HG03095 (cell line): ENCODE measurements around the gene STXBP6.
"Not testable (repeated sequence)": the region's sequence is repeated elsewhere in the genome, so short reads cannot be mapped to it uniquely, and the experiment has no call there.

Source experiments
- ATAC-seq: cut with Tn5 transposase; IDR thresholded peaks from one replicate; pipeline ENCODE4 v1.9.1; 2021; ENCODE audit warnings: moderate library complexity; ENCODE audit not compliant: unreplicated experiment

STXBP6 gene

DNA sequence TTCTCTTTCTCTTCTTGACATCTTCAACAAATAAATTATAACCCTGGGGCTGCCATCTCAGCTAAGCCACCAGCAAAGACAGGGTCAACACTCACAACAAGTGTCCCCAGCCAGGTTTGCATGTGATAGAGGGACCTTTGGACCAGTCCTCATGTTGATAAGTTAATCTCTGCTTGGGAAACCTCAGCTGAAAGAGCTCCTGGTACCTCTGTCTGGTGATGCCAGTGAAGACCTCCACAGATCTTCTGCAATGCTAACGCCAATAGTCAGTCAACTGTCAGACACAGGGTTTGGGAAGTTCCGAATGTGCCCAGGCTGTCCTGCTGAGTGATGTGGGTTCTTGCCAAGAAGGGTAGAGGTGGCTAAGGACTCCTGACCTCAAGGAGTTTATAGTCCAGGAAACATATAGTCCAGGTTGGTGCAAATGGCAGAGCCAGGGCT lies 236.1 kb downstream of the STXBP6 start:
- ATAC-seq = no peak

GRCh38 chr14:24813089-24813815 lies 236.7 kb downstream of the STXBP6 start:
- no peak for ATAC-seq

DNA sequence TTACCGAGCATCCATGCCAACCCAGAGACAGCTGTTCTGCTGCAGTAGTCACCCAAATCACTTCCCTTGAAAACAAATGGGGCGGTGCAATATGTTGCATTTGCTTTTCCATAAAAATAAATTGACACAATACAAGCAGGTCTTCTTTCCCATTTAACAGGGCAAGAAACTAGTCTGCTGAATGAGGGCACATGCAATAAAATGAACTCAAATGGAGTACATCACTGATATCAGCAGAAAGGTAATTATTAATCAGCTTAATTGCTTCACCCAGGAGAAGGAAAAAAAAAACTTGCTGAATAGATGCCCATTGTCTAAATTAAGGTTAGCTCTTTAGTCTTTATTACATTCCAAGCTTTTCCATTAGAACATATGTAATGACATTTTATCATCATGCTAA lies 240.8 kb downstream of the STXBP6 start:
- no peak for ATAC-seq

DNA sequence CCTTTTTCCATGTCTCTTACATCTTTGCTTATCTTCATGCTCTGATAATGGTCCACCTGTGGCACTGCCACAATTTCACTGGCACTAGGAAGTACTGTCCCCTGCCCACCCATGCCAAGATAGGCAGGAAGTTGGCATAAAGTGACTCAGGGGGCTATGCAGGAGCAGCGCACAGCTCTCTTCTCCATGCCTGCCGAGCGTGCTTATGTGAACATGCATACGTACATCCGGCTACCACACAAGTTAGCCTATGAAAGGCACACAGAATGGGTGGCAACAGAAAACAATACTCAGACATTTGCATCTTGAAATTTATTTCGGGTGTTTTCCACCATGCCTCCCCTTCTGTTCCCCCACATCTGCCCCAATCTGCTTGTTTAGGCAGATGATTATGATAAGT lies 241.5 kb downstream of the STXBP6 start:
- no peak for ATAC-seq

DNA sequence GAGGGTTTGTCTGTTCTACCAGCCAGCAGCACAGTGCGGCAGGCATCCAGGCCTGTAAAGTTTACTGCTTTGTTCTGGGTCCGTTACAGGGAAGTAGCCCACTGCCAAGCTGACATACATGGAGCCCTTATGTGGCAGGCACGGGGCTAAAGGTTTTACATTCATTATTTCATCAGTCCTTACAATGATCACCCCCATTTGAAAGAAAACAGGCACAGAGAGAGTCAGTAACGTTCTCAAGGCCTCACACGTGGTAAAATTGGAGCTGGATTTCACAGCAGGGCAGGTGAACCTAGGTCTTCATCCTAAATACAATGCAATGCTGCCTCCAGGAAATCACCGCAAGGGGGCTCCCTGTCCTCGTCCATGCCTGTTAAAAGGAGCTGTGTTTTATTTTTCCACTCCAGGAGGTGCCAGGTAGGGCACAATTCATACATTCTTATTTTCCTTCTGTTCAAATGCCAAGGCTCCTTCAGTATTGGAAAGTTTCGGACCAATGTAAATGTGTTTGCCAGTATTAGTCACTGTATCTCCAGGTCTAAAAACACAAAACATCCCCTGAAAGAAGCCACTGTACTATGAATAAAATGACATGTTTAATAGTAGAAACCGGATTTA lies 243.8 kb downstream of the STXBP6 start:
- no peak for ATAC-seq

- ATAC-seq = no peak
Measured at GRCh38 chr14:24804552-24805212, 245.3 kb downstream of the STXBP6 start.

DNA sequence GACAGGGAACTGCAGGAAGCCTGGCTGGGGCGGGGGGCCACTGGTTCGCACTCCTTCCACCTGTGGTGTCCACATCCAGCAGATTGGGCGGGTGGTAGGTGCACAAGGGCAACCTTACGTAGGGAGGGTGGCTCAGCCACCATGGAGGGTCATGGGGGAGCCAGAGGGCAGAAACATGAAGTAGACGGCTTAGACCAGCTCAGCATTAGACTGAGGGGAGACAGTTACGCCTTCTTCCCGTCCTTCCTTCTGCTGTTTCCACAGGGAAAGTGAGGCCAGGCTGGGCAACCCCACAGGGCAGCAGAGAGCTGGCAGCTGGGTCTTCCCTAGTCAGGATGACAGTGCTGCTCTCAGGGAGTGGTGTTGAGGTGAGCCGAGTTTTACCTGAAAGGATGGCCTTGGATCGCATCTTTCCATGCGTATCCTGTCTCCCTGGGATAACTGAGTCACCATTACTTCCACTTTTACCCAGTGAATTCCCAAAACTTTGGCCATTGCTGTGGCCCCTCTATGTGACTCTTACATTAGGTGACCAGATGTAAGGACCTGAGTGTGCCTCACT lies 245.9 kb downstream of the STXBP6 start:
- no peak for ATAC-seq

DNA sequence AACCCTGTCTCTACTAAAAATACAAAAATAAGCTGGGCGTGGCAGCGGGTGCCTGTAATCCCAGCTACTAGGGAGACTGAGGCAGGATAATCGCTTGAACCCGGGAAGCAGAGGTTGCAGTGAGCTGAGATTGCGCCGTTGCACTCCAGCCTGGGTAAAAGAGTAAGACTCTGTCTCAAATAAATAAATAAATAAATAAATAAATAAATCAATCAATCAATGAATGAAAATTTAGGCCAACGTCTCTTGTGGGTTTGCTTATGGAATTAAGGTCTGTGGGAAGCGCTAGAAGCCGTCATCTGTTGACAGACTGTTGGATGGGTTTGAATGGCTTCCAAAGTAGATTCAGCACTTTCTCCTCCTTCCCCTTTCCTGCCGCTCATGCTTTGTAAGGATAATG lies 246.5 kb downstream of the STXBP6 start:
- not testable (repeated sequence) for ATAC-seq

GRCh38 chr14:24802236-24802635 lies 247.7 kb downstream of the STXBP6 start:
- no peak for ATAC-seq

- ATAC-seq = no peak
Measured at GRCh38 chr14:24801024-24801423, 248.9 kb downstream of the STXBP6 start.

DNA sequence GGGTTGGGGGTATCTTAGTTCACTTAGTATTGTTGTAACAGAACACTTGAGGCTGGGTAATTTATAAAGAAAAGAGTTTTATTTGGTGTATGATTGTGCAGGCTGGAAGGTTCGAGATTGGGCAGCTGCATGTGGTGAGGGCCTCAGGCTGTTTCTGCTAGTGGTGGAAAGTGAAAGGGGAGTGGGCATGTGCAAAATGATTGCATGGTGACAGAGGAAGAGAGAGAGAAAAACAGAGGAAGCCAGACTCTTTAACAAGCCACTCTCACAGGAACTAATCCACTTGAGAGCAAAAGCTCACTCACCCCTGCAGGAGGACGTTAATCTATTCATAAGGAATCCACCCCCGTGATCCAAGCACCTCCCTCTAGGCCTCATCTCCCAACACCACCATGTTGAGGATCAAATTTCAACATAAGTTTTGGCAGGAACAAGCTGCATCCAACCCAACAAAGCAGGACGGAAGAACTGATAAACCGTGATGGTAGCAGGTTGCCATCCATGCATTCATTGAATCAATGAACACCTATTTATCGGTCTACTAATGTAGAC lies 251.0 kb downstream of the STXBP6 start:
- no peak for ATAC-seq

DNA sequence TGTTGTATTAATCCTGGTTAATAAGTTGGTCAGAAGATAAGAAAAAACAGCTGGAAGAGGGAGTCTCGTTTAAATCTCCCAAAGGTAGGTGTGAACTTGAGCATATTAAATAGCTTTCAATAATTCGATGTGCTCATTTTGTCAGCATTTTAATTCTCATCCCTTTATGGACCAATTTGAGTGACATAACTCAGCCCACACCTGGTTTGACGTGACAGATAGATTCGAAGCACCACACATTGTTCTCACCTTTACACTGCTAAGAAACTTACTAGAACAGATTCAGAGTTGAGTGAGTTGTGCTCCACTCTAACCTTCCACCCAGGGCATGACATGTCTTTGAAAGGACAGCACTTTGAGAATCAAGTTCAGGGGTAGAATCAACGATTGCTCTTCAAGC lies 254.5 kb downstream of the STXBP6 start:
- ATAC-seq = no peak

GRCh38 chr14:24794644-24795305 lies 255.2 kb downstream of the STXBP6 start:
- ATAC-seq = no peak

DNA sequence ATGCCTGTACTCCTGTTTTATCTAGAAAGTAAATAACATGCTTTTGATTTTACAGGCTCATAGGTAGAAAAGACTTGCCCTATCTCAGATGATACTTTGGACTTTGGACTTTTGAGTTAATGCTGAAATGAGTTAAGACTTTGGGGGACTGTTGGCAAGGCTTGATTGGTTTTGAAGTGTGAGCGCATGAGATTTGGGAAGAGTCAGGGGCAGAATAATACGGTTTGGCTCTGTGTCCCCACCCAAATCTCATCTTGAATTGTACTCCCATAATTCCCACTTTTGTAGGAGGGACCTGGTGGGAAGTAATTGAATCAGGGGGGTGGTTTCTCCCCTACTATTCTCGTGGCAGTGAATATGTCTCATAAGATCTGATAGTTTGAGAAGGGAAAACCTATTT lies 259.8 kb downstream of the STXBP6 start:
- no peak for ATAC-seq

- no peak for ATAC-seq
Measured at GRCh38 chr14:24789378-24789884, 260.5 kb downstream of the STXBP6 start.

GRCh38 chr14:24785698-24786097 lies 264.2 kb downstream of the STXBP6 start:
- no peak for ATAC-seq

GRCh38 chr14:24784981-24785380 lies 265.0 kb downstream of the STXBP6 start:
- ATAC-seq = no peak

GRCh38 chr14:24783791-24784190 lies 266.2 kb downstream of the STXBP6 start:
- ATAC-seq = no peak

DNA sequence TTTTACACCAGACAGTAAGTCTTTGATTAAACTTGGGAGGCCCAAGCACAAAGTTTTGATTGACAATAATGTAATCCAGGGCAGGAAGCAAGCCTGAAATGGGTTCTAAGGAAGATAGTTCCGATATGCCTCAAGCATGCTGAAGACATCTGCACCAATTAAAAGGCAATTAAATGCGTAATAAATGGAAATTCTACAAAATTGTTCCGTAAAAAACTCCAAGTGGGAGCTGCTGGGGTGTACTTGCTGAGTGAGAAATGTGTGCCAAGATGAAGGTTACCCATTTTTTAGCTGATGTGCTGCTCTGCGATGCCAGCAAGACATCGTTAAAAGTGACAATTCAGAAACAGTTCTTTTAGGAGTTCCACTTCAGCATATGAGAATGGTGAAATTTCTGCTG lies 269.7 kb downstream of the STXBP6 start:
- ATAC-seq = no peak

- ATAC-seq = no peak
Measured at GRCh38 chr14:24777678-24778077, 272.3 kb downstream of the STXBP6 start.

DNA sequence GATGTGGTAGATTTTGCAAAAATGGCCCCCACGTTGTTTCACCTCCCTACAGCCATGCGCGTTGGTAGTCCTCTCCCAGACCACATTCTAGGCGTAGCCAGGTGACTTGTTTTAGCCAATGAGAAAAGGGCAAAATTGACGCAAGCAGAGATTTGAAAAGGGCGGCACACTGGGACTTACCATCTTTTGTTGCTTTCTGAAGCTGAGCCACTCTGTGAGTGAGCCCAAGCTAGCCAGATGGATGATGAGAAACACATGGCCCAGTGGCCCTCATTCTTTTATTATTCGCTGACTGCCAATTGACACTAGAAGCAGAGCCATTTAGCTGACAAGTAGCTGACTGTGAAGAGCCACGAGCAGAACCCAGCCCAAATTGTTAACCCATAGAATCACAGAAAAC lies 274.0 kb downstream of the STXBP6 start:
- ATAC-seq = no peak
